IMR-90 (cell line): ENCODE results near the gene ATP2B1. TPM values are rescaled to one million over a fixed set of nuclear protein-coding genes. Genes with fewer than 3 reads are reported as not detected.
A peak's percentile ranks its signal among the peaks of the same experiment; 100 is the strongest.

ENCODE experiments used
- ATAC-seq: fragments of 200-7000 bp; cut with Tn5 transposase; 2 replicates; pipeline ENCODE4 v1.9.1; 2020; ENCODE audit warnings: low read depth, mild to moderate bottlenecking, moderate library complexity
- BruUV-seq: library from RNA; stranded (reverse); fragments of 400-500 nt; replicated peaks from 2 replicates; lab custom pipeline; 2021; lab: Mats Ljungman, UMichigan
- CTCF ChIA-PET: fragments of 300-600 bp; formaldehyde crosslinking; extraction: SDS; loops from one replicate; lab custom pipeline; 2021; ENCODE audit warnings: antibody characterized with exemption; lab: Yijun Ruan, JAX
- POLR2A ChIA-PET: fragments of 300-600 bp; sonication (Branson Sonifier 250); formaldehyde crosslinking; loops from one replicate; lab custom pipeline; 2022; ENCODE audit warnings: antibody characterized with exemption; ENCODE audit not compliant: unreplicated experiment; lab: Charles Lee
- DNase-seq: peaks from one replicate; pipeline ENCODE4 v3.0.0; 2013
- H2AFZ ChIP-seq: replicated peaks from 2 replicates; pipeline ENCODE3; 2013; ENCODE audit warnings: low read length, mild to moderate bottlenecking; ENCODE audit not compliant: poor library complexity
- H2AK5ac ChIP-seq: 2 replicates; pipeline ENCODE4 v1.6.1; 2013; ENCODE audit warnings: low read depth, low read length, inconsistent platforms
- H2AK9ac ChIP-seq: replicated peaks from 2 replicates; pipeline ENCODE3; 2013; ENCODE audit warnings: mild to moderate bottlenecking, low read depth, low read length, moderate library complexity; ENCODE audit not compliant: poor library complexity
- H2BK120ac ChIP-seq: 2 replicates; pipeline ENCODE4 v1.6.1; 2013; ENCODE audit warnings: low read depth, low read length, inconsistent platforms
- H2BK15ac ChIP-seq: 3 replicates; pipeline ENCODE4 v1.6.1; 2013; ENCODE audit warnings: low read depth, low read length, inconsistent platforms
- H2BK20ac ChIP-seq: 2 replicates; pipeline ENCODE4 v1.6.1; 2013; ENCODE audit warnings: low read depth, mild to moderate bottlenecking, inconsistent platforms, low read length, moderate library complexity
- H2BK5ac ChIP-seq: 2 replicates; pipeline ENCODE4 v1.6.1; 2013; ENCODE audit warnings: mild to moderate bottlenecking, low read depth, low read length, inconsistent platforms; ENCODE audit not compliant: poor library complexity, severe bottlenecking
- H3K14ac ChIP-seq: replicated peaks from 2 replicates; pipeline ENCODE4 v1.6.1; 2013; ENCODE audit warnings: low read depth, low read length, inconsistent platforms
- H3K18ac ChIP-seq: 2 replicates; pipeline ENCODE4 v1.6.1; 2013; ENCODE audit warnings: low read depth, low read length, control low read depth
- H3K23ac ChIP-seq: 2 replicates; pipeline ENCODE4 v1.6.1; 2013; ENCODE audit warnings: low read depth, low read length, inconsistent platforms
- H3K27ac ChIP-seq: 2 replicates; pipeline ENCODE4 v1.5.1; 2013; ENCODE audit warnings: mild to moderate bottlenecking, control low read depth, low read length; ENCODE audit not compliant: insufficient read depth
- H3K27me3 ChIP-seq: 2 replicates; pipeline ENCODE4 v1.6.1; 2013; ENCODE audit warnings: low read length; ENCODE audit not compliant: control insufficient read depth, insufficient read depth
- H3K36me3 ChIP-seq: 2 replicates; pipeline ENCODE4 v1.6.1; 2013; ENCODE audit warnings: low read length, mixed read lengths; ENCODE audit not compliant: control insufficient read depth, insufficient read depth
- H3K4ac ChIP-seq: 2 replicates; pipeline ENCODE4 v1.6.1; 2013; ENCODE audit warnings: low read depth, low read length, inconsistent platforms
- H3K4me1 ChIP-seq: 2 replicates; pipeline ENCODE4 v1.6.1; 2013; ENCODE audit warnings: low read length, mixed read lengths; ENCODE audit not compliant: control insufficient read depth, insufficient read depth
- H3K4me2 ChIP-seq: 2 replicates; pipeline ENCODE4 v1.6.1; 2013; ENCODE audit warnings: low read depth, mild to moderate bottlenecking, control low read depth, low read length, moderate library complexity
- H3K4me3 ChIP-seq: 2 replicates; pipeline ENCODE4 v1.5.1; 2013; ENCODE audit warnings: low read depth, mild to moderate bottlenecking, control low read depth, low read length, moderate library complexity; ENCODE audit not compliant: insufficient read depth
- H3K56ac ChIP-seq: 2 replicates; pipeline ENCODE4 v1.6.1; 2013; ENCODE audit warnings: low read length, inconsistent platforms; ENCODE audit not compliant: insufficient read depth; ENCODE audit errors: extremely low read depth
- H3K79me1 ChIP-seq, 2 experiments: 2 replicates each; pipeline ENCODE4 v1.6.1; 2013; ENCODE audit warnings: low read length in 2 of 2, inconsistent platforms in 1 of 2, low read depth in 1 of 2
- H3K9ac ChIP-seq: 2 replicates; pipeline ENCODE4 v1.6.1; 2013; ENCODE audit warnings: low read depth, low read length, control low read depth
- H3K9me1 ChIP-seq: 2 replicates; pipeline ENCODE4 v1.6.1; 2013; ENCODE audit warnings: low read length, inconsistent platforms; ENCODE audit not compliant: insufficient read depth
- H3K9me3 ChIP-seq: 2 replicates; pipeline ENCODE4 v1.6.1; 2013; ENCODE audit warnings: low read length; ENCODE audit not compliant: control insufficient read depth, insufficient read depth
- H4K20me1 ChIP-seq: 2 replicates; pipeline ENCODE4 v1.6.1; 2013; ENCODE audit warnings: low read length, inconsistent platforms; ENCODE audit not compliant: insufficient read depth
- H4K5ac ChIP-seq: 2 replicates; pipeline ENCODE4 v1.6.1; 2013; ENCODE audit warnings: mild to moderate bottlenecking, low read depth, low read length, control low read depth
- H4K8ac ChIP-seq, 2 experiments: 2 replicates each; pipeline ENCODE4 v1.6.1; 2013; ENCODE audit warnings: low read depth in 2 of 2, low read length in 2 of 2, control low read depth in 1 of 2, inconsistent platforms in 1 of 2
- H4K91ac ChIP-seq: 2 replicates; pipeline ENCODE4 v1.6.1; 2013; ENCODE audit warnings: low read depth, low read length, inconsistent platforms; ENCODE audit not compliant: insufficient read depth
- CEBPB ChIP-seq: IDR thresholded peaks from 2 replicates; pipeline ENCODE4 v1.6.1; 2012; ENCODE audit warnings: low read depth, low read length, improper control_type of control experiment
- CHD1 ChIP-seq: IDR thresholded peaks from 2 replicates; pipeline ENCODE4 v1.6.1; 2012; ENCODE audit warnings: low read depth, low read length, improper control_type of control experiment
- NFE2L2 ChIP-seq: fragments of 150-350 bp; IDR thresholded peaks from 2 replicates; pipeline ENCODE4 v1.6.1; 2016; ENCODE audit warnings: low read depth, mild to moderate bottlenecking, low read length
- POLR2A ChIP-seq: IDR thresholded peaks from 2 replicates; pipeline ENCODE4 v1.6.1; 2012; ENCODE audit warnings: mild to moderate bottlenecking, low read depth, low read length
- WGBS, 2 experiments: methylation state at CpG; one replicate each; pipeline versions ENCODE4 v1.1.5 to v1.1.7; 2013; ENCODE audit warnings: missing lambda C conversion rate in 2 of 2; ENCODE audit not compliant: insufficient read length in 1 of 2; ENCODE audit errors: extremely low coverage in 2 of 2; 5-methylcytosine and 5-hydroxymethylcytosine counted together
- dilution Hi-C: fragments of 300-500 bp; cut with HindIII; formaldehyde crosslinking; loops from one replicate; pipeline ENCODE4 v1.14.3; 2018; ENCODE audit warnings: low sequenced_read_pairs; ENCODE audit not compliant: unreplicated experiment
- in situ Hi-C: fragments of 300-500 bp; cut with MboI; formaldehyde crosslinking; loops from 3 replicates; pipeline ENCODE4 v1.14.3; 2019; ENCODE audit warnings: low sequenced_read_pairs, inconsistent platforms, mixed read lengths
- intact Hi-C: fragments of 100-400 bp; cut with micrococcal nuclease; formaldehyde crosslinking; loops from 2 replicates; pipeline ENCODE4 v1.10.0; 2022
- polyA plus RNA-seq, 3 experiments: library from polyadenylated mRNA; depleted of rRNA; stranded (reverse); fragments of >200 nt; gene quantifications; 2 replicates each; pipeline ENCODE4 v1.2.3, GENCODE V29; 2012; ENCODE audit warnings: low replicate concordance in 1 of 3
- total RNA-seq: library from RNA; depleted of rRNA; stranded (reverse); fragments of >200 nt; gene quantifications from 2 replicates; pipeline ENCODE4 v1.2.3, GENCODE V29; 2012

The ATP2B1 gene
- total and polyA plus RNA-seq, 2 of the 4 experiments (the other 2 are of a cell fraction) = 9.9 to 32.6 TPM

DNA sequence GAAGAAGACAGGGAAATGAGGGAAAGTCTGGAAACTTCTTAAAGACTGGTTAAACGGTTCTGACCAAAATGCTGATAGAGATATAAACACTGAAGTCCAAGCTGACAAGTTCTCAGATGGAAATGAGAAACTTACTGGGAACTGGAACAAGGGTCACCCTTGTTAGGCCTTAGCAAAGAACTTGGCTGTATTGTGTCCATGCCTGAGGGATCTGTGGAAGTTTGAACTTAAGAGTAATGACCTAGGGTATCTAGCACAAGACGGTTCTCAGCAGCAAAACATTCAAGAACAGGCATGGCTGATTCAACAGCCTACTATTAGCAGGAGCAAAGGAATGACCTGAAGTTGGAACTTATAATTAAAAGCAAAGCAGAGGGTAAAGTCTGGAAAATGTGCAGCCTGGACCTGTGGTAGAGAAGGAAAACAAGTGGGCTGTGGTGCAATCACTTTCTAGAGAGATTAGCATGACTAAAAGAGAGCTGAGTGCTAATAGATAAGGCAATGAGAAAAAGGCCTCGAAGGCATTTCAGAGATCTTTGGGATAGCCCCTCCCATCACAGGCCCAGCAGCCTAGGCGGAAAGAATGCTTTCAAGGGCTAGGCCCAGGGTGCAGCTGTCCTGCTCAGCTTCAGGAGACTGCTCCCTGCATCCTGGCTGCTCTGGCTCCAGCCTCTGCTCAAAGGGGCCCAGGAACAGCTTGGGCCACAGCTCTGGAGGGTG, 60.3 kb downstream of the ATP2B1 start:
- intact Hi-C loops = no loop called here
- Histone ChIP-seq H3K36me3 (peaks cover 3% of the 10 kb centered on the region), H4K8ac (no peak overlapping the region), H2BK20ac (no peak overlapping the region), H2BK15ac (no peak overlapping the region), H3K27ac (no peak overlapping the region), H2AK5ac (no peak overlapping the region), H3K9ac (no peak overlapping the region), H3K9me1 (0 out of 2 replicates have a peak, but pooled peaks cover 3% of the 10 kb centered on the region), H3K9me3 (peaks cover 2% of the 10 kb centered on the region; the same call in 1 of the 2 replicates), H3K4me2 (no peak overlapping the region), H4K5ac (peak overlapping the region; percentile 31; the same call in 1 of the 2 replicates), H3K79me1 (peaks cover 36 to 65% of the 10 kb centered on the region in 2 experiments), H3K4ac (no peak overlapping the region), H3K4me1 (peaks cover 5% of the 10 kb centered on the region; the same call in 1 of the 2 replicates), H2AK9ac (no peak overlapping the region), H4K20me1 (0 out of 2 replicates have a peak, but pooled peaks cover 7% of the 10 kb centered on the region), H3K27me3 (no peaks in the 10 kb centered on the region), H3K14ac (0 out of 2 replicates have a peak overlapping the region, but pooled peaks have one; percentile 50), H3K56ac (no peak overlapping the region), H2BK120ac (no peak overlapping the region), H2AFZ (no peak overlapping the region), H4K91ac (no peak overlapping the region), H3K18ac (no peak overlapping the region), H3K23ac (no peak overlapping the region), H2BK5ac (no peak overlapping the region), H3K4me3 (no peak overlapping the region)
- in situ Hi-C loops = no loop called here
- WGBS, 2 experiments = 83% methylated on average over 1 of the region's 4 CpGs; no CpG with 5 or more reads in 1 of the 2 experiments
- ChIA-PET POLR2A (no interaction called here), CTCF (no interaction called here)
- TF ChIP-seq CHD1 = no peak
- peak; percentile 49 for TF ChIP-seq CEBPB
- TF ChIP-seq POLR2A = no peak
- no peak for TF ChIP-seq NFE2L2
- DNase-seq = peak; percentile 35
- dilution Hi-C loops = no loop called here
- peak; percentile 11; the same call in 1 of the 2 replicates for ATAC-seq
- BruUV-seq = no TSS peak
